Kidney tubule cell (primary cell): Measurements from ENCODE around the gene SPRY4.
"Not testable (repeated sequence)": the region's sequence is repeated elsewhere in the genome, so short reads cannot be mapped to it uniquely, and the experiment has no call there.

ENCODE experiments used
- DNase-seq: peaks from one replicate; pipeline ENCODE4 v3.0.0-alpha.2; 2018; ENCODE audit warnings: low spot score

SPRY4 gene

DNA sequence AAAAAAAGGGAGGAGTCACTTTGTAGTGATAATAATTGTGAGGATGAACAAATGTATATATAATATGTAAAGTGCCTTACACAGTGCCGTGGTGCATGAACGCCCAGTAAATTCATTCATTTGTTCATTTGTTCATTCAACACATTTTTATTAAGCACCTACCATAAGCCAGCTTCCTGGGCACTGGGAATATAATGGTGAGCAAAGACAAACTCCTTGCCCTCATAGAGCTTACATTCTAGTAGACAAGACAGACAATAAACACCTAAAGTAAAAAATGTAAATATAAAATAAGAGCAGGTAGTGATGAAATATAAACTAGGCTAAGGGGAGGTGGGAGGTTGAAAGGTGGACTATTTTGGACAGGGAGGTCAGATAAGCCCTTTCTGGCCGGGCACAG, 32.0 kb downstream of the SPRY4 start:
- DNase-seq: no peak

DNA sequence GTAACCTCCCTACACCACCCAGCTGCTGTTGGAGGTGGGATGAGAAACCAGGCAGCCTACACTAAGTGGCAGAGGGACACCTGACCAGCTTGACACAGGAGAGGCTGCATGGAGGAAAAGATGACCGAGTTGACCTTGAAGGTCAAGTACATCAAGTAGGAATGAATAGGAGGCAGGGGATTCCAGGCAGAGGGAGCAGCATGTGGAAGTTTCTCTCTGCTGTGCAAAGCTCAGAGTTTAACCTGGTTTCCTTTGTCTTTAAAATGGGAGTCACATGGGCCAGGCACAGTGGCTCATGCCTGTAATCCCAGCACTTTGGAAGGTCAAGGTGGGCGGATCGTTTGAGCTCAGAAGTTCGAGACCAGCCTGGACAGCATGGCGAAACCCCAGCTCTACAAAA, 32.6 kb downstream of the SPRY4 start:
- no peak for DNase-seq

DNA sequence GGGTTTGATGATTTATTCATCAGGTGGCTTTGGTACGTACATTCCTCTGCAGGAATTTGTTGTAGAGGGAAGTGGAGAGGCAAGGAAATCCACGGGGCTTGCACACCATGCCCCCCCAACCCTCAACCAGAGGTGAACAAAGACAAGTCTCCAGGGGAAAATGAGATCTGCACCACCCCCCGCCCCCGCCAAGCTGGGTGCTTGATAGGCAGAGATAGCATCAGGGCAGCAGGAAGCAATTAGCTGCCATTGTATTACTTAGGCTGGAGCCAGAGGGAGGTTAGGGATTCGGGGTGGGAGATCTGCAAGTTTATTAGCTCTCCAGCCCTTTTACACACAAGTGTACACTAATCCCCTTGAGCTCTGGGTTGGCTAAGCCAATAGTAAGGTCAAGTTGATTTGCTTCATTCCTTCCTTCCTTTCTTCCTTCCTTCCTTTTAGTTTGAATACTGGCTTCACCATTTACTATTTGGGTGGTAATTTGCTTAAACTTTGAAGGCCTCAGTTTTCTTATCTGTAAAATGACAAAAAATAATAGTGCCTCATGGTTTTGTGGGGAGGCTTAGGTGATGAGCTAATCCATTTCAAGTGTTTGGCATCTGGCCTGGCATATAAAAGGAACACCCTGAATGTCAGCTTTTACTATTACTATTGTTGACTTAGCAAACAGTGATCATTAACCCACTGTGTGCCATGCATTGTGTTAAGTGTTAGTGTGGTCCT, 34.1 kb downstream of the SPRY4 start:
- peak; percentile 43 for DNase-seq

DNA sequence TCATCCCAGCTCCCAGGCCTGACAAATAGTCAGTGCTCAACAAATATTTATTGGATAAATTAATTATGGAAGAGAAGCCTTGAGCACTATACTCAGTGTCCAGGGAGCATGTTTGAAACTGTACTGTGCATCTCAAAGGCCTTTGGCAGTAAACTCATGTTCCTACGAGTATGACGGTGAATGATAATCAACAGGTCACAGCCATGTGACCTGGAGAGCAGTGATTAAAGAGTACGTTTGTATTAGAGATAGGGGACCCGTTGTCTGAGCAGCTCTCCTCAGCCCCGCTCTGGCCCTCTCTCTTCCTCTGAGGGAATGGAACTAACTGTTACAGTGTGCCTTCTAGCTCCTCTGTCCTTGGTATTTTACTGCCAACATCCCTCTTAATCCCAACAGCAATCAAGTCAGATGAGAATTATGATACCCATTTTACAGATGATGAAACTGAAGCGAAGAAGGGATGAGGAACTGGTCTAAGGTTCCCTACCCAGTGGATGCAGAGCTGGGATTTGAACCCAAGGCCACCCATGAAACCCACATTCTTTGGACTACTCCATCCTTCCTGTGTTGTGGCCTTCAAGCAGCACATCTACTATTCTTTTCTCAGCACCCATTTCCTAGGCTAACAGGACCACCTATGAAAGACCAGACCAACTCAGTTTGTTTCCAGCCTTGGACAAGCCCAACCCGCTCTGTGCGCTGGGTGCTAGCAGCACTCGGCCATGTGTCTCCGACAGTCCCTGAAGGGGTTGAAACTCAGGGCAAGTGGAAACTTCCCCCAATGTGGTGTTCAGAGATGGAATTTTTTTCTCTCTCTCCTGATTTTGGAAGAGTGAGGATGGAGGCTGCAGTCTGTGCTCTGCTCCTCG, 34.9 kb downstream of the SPRY4 start:
- DNase-seq: no peak

DNA sequence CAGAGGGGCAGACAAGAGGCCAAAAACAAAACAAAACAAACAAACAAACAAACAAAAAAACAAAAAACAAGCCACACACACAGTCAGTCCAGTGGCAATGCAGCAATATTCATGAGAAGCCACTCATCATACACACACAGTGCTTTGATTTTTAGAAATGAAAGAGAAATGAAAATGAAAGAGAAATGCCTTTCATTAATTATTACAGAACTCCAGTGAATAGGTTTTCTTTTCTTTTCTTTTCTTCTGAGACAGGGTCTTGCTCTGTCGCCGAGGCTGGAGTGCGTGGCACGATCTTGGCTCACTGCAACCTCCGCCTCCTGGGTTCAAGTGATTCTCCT, 36.9 kb downstream of the SPRY4 start:
- no peak for DNase-seq

DNA sequence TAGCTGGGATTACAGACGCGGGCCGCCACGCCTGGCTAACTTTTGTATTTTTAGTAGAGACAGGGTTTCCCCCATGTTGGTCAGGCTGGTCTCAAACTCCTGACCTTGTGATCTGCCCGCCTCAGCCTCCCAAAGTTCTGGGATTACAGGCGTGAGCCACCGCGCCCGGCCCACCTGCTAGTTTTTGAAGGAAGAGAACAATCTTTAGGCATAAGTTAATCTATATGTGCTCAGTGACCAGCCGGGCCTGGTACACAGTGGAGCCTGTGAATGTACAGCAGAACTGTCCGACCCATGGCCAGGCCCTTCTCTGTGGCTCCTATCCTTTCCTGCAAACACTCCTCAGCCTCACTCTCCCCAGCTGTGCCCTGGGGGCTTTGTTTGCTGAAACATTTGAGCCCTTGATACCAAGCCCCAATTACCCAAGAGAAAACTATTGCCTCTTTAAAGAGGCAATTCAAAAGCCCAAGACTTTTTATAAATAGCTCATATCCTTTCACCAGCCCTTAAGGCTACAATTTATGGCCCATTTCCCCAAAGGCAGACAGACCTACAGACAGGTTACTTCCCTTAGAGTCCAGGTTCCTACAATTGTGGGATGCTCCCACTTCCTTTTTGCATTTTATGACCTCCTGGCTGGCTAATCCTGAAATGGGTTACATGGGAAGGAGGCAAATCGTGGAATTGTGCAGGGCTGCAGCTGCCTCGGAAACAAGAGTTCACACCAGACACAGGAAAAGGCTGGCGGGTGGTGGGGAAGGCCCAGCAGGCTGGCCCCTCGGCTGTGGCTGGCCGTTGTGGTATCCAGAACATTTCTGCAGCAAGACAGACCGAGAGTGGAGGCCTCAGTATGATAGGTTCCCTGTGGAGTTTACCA, 37.5 kb downstream of the SPRY4 start:
- DNase-seq: no peak

DNA sequence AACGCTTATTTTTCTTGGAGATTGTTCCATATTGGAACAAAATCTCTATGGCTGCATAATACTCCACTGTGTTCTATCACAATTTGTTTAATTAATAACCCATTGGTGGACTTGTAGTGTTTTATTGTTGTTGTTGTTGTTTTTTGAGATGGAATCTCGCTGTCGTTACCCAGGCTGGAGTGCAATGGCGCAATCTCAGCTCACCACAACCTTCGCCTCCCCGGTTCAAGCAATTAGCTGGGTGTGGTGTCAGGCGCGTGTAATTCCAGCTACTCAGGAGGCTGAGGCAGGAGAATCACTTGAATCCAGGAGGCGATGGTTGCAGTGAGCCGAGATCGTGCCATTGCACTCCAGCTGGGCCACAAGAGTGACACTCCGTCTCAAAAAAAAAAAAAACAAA, 38.7 kb downstream of the SPRY4 start:
- DNase-seq: no peak

DNA sequence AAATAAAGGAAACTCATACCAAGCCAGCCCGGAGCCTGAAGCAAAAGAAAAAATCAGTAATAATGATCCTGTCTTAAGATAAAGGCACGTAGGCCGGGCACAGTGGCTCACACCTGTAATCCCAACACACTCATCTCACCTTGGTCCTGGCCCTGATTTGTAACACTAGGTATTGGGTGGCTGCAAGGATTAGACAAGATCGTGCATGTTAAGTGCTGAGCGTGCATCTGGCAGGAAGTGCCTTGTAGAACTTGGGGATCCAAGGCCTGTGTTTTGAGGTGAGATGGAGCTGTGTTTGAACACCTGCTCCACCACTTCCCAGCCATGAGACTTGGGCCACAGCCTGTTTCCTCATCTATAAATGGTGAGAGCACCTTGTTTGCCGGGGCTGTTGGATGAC, 41.5 kb downstream of the SPRY4 start:
- DNase-seq: no peak

DNA sequence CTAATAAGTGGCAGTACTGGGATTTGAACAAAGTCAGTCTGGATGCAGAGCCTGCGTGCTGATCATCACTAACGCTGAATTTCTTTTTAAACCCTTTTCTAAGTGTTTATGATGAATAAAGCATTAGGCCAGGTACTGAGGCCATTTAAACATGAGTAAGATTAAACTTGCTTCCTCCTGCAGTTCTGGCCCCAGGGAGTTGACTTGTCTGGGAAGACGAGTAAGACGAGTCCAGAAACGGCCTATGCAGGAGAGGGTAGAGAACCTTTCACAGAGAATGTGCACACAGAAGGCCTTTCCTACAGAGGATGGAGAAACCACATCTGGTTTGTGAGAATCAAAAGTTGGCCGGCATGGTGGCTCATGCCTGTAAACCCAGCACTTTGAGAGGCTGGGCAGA, 42.9 kb downstream of the SPRY4 start:
- DNase-seq: no peak

DNA sequence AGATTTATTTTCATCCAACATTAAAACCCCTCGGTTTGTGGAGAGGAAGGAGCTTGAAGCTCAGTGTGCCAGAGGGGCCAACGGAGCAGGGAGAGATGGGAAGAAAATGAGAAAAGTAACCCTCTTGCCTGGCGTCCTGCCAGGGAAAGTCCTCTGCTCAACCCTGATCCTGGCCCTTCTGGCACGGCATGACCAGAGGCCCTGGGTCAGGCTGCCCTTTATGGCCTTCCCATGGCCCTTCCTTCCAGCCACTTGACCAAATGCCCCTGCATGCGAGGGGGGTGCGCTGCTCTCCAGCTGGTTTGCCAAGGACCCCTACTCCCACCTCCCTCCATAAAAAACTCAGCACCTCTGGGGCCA, 43.8 kb downstream of the SPRY4 start:
- no peak for DNase-seq

DNA sequence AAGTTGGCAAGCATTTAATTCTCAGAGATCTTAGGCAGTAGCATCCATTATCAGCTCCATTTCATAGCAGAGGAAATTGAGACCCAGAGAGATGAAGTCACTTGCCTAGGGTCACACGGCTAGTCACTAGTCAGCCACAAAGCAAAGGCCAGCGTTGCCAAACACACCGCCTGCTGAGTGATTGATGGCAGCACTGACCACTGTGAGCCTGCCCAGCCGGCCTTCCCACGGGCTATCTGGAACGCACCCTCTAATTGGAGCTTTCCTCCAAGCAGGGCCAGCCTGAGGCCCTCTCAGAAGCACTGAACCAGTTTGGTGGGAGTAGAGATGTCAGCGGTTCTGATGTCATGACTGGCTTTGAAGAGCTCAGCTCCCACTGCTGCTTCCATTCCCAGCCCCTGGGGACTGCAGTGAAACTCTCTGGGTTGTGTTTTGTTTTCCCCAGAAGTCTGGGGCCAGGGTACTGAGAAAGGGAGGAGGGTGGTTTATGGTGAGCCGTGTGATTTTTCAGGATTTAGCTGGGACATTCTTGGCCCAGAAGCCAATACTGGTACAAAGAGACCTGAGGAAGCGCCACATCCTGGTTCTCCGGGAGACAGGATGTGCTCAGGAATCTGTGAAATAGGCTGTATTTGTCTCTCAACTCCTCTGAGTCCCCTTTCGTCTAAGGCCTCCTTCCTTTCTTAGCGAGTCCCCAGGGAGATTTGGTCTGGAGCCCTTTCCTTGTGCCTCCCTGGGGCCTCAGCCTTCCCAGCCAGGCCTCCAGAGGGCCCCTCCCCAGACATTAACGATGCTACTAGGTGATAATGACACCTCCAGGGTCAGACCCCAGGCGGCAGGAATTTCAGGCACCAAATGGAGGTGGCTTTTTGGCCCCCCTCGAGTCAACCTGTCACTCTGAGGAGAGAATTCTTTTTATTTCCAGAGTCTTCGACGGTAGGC, 44.5 kb downstream of the SPRY4 start:
- peak; percentile 73 for DNase-seq

DNA sequence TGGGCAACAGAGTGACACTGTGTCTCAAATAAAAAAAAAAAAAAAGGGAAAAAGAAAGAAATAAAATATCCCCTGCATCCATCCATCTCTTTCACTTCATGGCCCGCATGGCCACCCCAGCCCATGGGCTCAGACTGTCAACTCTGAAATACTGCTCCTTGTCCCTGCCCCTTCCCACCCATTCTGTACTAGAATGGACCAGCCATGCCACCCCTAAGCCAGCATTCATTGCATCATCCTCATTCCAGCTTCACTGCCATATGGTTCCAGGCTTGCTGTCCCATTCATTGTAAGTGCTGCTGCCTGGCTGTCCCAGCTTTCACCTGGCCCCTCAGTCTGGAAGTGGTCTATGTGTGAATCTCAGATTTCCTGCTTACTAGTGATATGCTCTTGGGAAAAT, 46.2 kb downstream of the SPRY4 start:
- DNase-seq: no peak

DNA sequence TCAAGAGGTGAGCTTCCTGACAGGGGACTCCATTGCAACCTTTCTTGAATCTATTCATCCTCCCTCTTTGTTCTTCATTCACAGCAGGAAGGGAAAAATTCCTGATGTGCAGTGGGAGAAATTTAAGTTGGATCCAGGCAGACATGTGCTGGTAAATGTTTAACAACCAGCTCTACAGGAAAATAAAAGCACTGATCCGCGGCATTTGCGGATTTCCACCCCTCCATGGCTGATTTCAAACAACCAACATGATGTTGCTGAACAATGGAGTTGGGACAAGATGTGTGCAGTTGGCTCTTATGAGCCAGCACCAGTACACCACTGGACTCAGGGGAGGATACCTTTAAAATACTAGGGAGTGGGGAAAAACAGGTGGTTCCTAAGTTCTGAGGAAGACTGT, 47.0 kb downstream of the SPRY4 start:
- DNase-seq: peak; percentile 87

DNA sequence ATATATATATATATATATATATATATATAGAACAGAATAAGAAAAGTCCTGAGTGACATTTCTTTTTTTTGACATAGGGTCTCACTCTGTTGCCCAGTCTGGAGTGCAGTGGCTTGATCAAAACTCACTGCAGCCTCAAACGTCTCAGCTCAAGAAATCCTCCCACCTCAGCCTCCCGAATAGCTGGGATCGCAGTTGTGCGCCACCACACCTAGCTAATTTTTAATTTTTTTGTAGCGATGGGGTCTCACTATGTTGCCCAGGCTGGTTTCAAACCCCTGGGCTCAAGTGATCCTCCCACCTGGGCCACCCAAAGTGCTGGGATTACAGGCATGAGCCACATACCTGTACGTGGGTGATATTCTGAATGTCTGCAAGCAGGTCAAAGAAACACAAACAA, 48.3 kb downstream of the SPRY4 start:
- DNase-seq: no peak

DNA sequence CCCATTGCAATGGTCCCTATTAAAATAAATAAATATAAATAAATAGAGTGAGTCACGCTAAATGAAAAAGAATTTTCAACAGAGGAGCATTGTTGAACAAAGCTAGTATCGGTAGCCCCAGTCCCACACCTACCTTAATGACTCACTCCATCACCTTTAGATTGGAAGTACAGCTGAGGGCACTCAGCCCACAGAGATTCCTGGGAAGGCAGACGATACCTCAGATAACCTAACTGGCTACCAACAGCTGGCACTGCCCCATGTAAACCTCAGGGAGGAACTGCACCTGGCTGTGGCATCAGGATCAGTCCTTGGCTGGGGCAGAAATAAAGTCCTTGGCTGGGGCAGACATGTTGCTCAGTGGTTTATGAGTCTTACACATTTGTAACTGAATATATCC, 49.3 kb downstream of the SPRY4 start:
- DNase-seq: peak; percentile 80

DNA sequence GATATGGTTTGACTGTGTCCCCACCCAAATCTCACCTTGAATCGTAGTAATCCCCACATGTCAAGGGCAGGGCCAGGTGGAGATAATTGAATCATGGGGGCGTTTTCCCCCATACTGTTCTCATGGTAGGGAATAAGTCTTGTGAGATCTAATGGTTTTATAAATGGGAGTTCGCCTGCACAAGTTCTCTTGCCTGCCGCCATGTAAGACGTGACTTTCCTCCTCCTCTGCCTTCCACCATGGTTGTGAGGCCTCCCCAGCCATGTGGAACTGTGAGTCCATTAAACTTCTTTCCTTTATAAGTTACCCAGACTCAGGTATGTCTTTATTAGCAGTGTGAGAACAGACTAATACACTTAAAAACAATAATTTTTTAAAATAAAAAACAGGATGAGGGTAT, 52.2 kb downstream of the SPRY4 start:
- DNase-seq: not testable (repeated sequence)

DNA sequence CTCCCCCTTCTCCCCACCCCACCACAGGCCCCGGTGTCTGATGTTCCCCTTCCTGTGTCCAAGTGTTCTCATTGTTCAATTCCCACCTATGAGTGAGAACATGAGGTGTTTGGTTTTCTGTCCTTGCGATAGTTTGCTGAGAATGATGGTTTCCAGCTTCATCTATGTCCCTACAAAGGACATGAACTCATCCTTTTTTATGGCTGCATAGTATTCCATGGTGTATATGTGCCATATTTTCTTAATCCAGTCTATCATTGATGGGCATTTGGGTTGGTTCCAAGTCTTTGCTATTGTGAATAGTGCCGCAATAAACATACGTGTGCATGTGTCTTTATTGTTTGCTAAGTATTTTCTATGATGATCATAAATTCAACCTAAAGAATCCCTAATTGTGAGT, 60.7 kb downstream of the SPRY4 start:
- DNase-seq: not testable (repeated sequence)

DNA sequence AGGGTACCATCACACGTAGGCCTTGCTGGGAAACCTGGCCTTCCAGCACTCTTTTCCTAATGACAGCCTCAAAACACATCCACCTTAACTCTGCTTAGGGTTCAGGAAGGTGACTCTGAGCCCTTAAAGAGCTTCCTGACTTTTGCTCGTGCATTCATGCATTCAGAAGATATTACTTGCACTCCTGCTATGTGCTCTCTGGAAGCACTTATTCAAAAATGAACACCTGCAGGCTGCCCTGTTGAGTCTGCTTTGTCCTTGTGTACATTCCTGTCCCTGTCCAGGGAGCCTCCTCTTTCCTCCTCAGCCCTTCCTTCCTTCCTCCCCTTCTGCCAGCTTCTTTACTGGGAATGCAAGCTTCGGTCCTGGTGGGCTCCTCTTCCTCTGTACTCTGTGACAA, 61.5 kb downstream of the SPRY4 start:
- peak; percentile 62 for DNase-seq

DNA sequence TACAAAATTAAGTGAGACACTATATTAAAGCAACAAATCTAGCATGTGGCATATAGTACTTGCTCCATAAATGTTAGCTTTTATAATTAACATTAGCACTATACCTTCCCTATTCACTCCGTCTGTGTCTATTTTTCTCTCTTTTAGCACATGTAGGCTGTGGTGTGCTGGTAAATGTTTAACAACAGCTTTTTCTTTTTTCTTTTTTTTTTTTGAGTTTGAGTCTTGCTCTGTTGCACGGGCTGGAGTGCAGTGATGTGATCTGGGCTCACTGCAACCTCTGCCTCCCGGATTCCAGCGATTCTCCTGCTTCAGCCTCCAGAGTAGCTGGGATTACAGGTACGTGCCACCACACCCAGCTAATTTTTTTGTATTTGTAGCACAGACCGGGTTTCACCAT, 62.1 kb downstream of the SPRY4 start:
- DNase-seq: peak; percentile 44
